Left ventricle myocardium inferior (tissue), 1 donor: ENCODE results near the gene CUBN. TPM values are rescaled to one million over a fixed set of nuclear protein-coding genes. Genes with fewer than 3 reads are reported as not detected.

ENCODE experiments used
- DNase-seq: peaks from one replicate; pipeline ENCODE4 v3.0.0-alpha.2; 2020
- H3K27ac ChIP-seq: fragments of 200-600 bp; replicated peaks from 2 replicates; pipeline ENCODE4 v1.8.0; 2021
- H3K27me3 ChIP-seq: fragments of 200-600 bp; 2 replicates; pipeline ENCODE4 v1.8.0; 2021; ENCODE audit warnings: low read depth
- H3K36me3 ChIP-seq: fragments of 200-600 bp; 2 replicates; pipeline ENCODE4 v1.8.0; 2021
- H3K4me1 ChIP-seq: fragments of 200-600 bp; 2 replicates; pipeline ENCODE4 v1.8.0; 2021
- H3K4me3 ChIP-seq: fragments of 200-600 bp; 2 replicates; pipeline ENCODE4 v1.8.0; 2021; ENCODE audit warnings: mild to moderate bottlenecking, moderate library complexity
- H3K9me3 ChIP-seq: fragments of 200-600 bp; replicated peaks from 2 replicates; pipeline ENCODE4 v1.8.0; 2021
- CTCF ChIP-seq: fragments of 200-600 bp; IDR thresholded peaks from 2 replicates; pipeline ENCODE4 v1.8.0; 2021; ENCODE audit warnings: antibody characterized with exemption, mild to moderate bottlenecking, borderline replicate concordance
- intact Hi-C: fragments of 100-400 bp; cut with micrococcal nuclease; formaldehyde crosslinking; loops from one replicate; pipeline ENCODE4 v1.11.0; 2022
- total RNA-seq: library from RNA; stranded (reverse); fragmentation: NEBNext Ultra II Directional; extraction: Animal tissue kit (Norgen Biotek cat#: 25700); gene quantifications from one replicate; pipeline ENCODE4 v1.2.1, GENCODE V29; 2021
- donor health status: DM: no; HTN: yes; CAD: no; lungs with severe emphysema.

Gene CUBN
- total RNA-seq, 1 donor from 2014 or later: 0.44 TPM

GRCh38 chr10:16907687-16908086 lies 221.9 kb downstream of the CUBN start:
- Histone ChIP-seq H3K27me3 (no peaks in the 10 kb centered on the region), H3K27ac (no peak overlapping the region), H3K4me1 (no peaks in the 10 kb centered on the region), H3K36me3 (no peaks in the 10 kb centered on the region), H3K4me3 (no peak overlapping the region), H3K9me3 (no peaks in the 10 kb centered on the region)
- no peak for DNase-seq
- intact Hi-C loops: no loop called here
- TF ChIP-seq CTCF: no peak

- H3K4me3 ChIP-seq: no peak overlapping the region
- H3K36me3 ChIP-seq: no peaks in the 10 kb centered on the region
- no peaks in the 10 kb centered on the region for H3K27me3 ChIP-seq
- H3K27ac ChIP-seq: no peak overlapping the region
- DNase-seq: no peak
- intact Hi-C loops: no loop called here
- no peaks in the 10 kb centered on the region for H3K9me3 ChIP-seq
- no peaks in the 10 kb centered on the region for H3K4me1 ChIP-seq
- TF ChIP-seq CTCF: no peak
These were observed 224.3 kb downstream of the CUBN start for GRCh38 chr10:16905320-16905719.

GRCh38 chr10:16904639-16905061 lies 225.0 kb downstream of the CUBN start:
- no peak for TF ChIP-seq CTCF
- Histone ChIP-seq H3K4me3 (no peak overlapping the region), H3K36me3 (no peaks in the 10 kb centered on the region), H3K27me3 (no peaks in the 10 kb centered on the region), H3K4me1 (no peaks in the 10 kb centered on the region), H3K27ac (no peak overlapping the region), H3K9me3 (no peaks in the 10 kb centered on the region)
- DNase-seq: no peak
- intact Hi-C loops: no loop called here

GRCh38 chr10:16904049-16904448 lies 225.6 kb downstream of the CUBN start:
- intact Hi-C loops: no loop called here

GRCh38 chr10:16902606-16903005 lies 227.0 kb downstream of the CUBN start:
- Histone ChIP-seq H3K36me3 (no peaks in the 10 kb centered on the region), H3K4me1 (no peaks in the 10 kb centered on the region), H3K27ac (no peak overlapping the region), H3K9me3 (no peaks in the 10 kb centered on the region), H3K27me3 (no peaks in the 10 kb centered on the region), H3K4me3 (no peak overlapping the region)
- DNase-seq: no peak
- TF ChIP-seq CTCF: no peak
- intact Hi-C loops: no loop called here

More at GRCh38 chr10:16904049-16904448, 225.6 kb downstream of the CUBN start:
- Histone ChIP-seq H3K4me1 (no peaks in the 10 kb centered on the region), H3K4me3 (no peak overlapping the region), H3K27ac (no peak overlapping the region), H3K9me3 (no peaks in the 10 kb centered on the region), H3K27me3 (no peaks in the 10 kb centered on the region), H3K36me3 (no peaks in the 10 kb centered on the region)
- no peak for TF ChIP-seq CTCF
- no peak for DNase-seq

GRCh38 chr10:16901106-16901505 lies 228.5 kb downstream of the CUBN start:
- DNase-seq: no peak
- H3K27me3 ChIP-seq: no peaks in the 10 kb centered on the region
- no peak overlapping the region for H3K27ac ChIP-seq
- H3K9me3 ChIP-seq: no peaks in the 10 kb centered on the region
- intact Hi-C loops: no loop called here
- no peak for TF ChIP-seq CTCF
- no peaks in the 10 kb centered on the region for H3K36me3 ChIP-seq
- H3K4me3 ChIP-seq: no peak overlapping the region
- no peaks in the 10 kb centered on the region for H3K4me1 ChIP-seq
